ENCODE results near the gene LRBA.
A peak's percentile ranks its signal among the peaks of the same experiment; 100 is the strongest.
"Not testable (repeated sequence)": the region's sequence is repeated elsewhere in the genome, so short reads cannot be mapped to it uniquely, and the experiment has no call there.

Gene LRBA

GRCh38 chr4:151013944-151014343, 1.1 kb downstream of the LRBA start:
- DNase-seq, result no peak

GRCh38 chr4:151013491-151013890, 1.6 kb downstream of the LRBA start:
- DNase-seq, result no peak

DNA sequence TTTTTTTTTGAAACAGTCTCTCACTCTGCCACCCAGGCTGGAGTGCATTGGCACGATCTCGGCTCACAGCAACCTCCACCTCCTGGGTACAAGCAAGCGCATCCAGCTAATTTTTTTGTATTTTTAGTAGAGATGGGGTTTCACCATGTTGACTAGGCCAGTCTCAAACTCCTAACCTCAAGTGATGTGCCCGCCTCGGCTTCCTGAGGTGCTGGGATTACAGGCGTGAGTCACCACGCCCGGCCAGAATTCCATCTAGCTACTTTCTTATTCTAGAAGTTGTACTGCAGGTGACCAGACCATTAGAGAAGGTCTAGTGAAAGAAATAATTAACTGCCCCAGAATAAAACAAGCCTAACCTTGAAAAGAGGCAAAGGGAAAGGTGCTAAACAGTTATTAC, 2.3 kb downstream of the LRBA start:
- no peak for DNase-seq

DNA sequence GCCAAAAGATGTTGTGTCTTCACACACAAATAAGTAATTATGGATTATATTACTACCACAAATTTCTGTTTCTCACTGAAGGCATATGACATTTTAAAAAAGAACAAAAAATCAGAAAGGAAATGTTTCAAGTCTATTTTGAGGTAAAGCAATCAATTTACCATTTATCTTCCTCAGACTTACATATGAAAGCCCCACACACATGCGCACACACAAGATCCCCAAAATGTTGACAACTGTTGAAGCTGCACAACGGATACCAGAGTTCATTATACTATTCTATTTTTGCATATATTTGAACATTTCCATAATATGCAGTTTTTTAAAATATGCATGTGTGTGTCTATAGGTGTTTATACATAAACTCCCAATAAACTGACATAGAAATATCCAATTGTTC, 2.7 kb downstream of the LRBA start:
- no peak for DNase-seq

DNA sequence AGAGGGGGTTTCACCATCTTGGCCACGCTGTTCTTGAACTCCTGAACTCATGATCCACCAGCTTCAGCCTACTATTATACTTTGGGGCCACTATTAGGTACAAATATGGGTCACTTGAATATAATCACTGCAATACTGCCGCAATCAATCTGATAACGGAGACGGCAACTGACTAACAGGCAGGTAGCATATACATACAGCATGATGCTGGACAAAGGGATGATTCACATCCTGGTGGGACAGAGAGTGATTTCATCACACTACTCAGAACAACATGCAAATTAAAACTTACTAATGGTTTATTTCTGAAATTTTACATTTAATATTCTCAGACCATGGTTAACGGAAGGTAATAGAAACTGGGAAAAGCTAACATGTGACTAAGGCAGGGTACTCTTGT, 10.9 kb downstream of the LRBA start:
- DNase-seq, result no peak

GRCh38 chr4:151000747-151001429, 14.2 kb downstream of the LRBA start:
- DNase-seq, result no peak

GRCh38 chr4:150999086-150999485, 16.0 kb downstream of the LRBA start:
- DNase-seq, result peak; percentile 77

GRCh38 chr4:150997141-150997540, 17.9 kb downstream of the LRBA start:
- no peak for DNase-seq

- DNase-seq, result no peak
Observed at GRCh38 chr4:150994721-150995120, 20.4 kb downstream of the LRBA start.

GRCh38 chr4:150993577-150993976, 21.5 kb downstream of the LRBA start:
- DNase-seq, result not testable (repeated sequence)

DNA sequence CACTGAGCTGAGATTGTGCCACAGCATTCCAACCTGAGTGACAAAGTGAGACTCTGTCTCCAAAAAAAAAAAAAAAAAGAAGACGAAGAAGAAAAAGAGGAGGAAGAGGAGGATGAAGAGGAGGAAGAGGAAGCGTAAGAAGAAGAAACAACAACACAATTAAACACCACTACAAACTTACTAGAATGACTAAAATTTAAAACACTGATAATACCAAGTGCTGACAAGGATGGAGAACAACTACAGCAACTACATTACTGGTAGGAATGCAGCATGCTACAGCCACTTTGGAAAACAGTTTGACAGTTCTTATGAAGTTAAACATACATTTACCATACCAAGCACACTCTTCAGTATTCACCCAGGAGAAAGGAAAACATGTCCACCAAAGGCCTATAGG, 24.1 kb downstream of the LRBA start:
- DNase-seq, result no peak

DNA sequence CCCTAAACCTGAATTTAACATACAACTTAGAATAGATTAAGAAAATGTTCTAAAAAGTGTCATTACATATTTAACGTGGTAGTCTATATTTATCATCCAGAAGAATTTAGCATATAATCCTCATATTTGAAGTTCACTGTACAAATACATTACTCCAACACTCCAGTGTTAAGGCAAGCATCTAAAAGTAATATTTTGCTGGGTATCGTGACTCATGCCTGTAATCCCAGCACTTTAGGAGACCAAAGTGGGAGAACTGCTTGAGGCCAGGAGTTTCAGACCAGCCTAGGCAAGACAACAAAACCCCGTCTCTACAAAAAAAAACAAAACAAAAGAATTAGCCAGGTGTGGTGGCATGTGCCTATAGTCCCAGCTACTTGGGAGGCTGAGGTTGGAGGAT, 24.8 kb downstream of the LRBA start:
- no peak for DNase-seq

- no peak for DNase-seq
Observed at GRCh38 chr4:150988238-150988637, 26.8 kb downstream of the LRBA start.

- no peak for DNase-seq
Observed at GRCh38 chr4:150987204-150987603, 27.9 kb downstream of the LRBA start.

DNA sequence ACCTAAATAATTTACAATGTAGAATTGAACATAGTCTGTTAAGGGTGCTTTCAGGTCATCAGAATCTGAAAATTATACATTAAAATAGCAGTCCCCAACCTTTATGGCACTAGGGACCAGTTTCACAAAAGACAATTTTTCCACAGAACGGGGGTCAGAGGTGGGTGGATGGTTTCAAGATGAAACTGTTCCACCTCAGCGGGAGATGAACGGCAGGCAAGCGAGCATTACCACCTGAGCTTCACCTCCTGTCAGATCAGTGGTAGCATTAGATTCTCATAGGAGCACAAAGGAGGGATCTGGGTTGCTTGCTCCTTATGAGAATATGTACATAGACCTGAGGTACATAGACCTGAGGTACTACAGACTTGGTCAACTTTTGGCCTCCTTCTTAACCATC, 29.0 kb downstream of the LRBA start:
- no peak for DNase-seq

GRCh38 chr4:150983851-150984250, 31.2 kb downstream of the LRBA start:
- DNase-seq, result no peak

- DNase-seq, result no peak
Observed at GRCh38 chr4:150982557-150983233, 32.4 kb downstream of the LRBA start.

GRCh38 chr4:150978738-150979575, 36.1 kb downstream of the LRBA start:
- DNase-seq, result no peak

- DNase-seq, result no peak
Observed at GRCh38 chr4:150976478-150977118, 38.5 kb downstream of the LRBA start.

- no peak for DNase-seq
Observed at GRCh38 chr4:150974750-150975149, 40.3 kb downstream of the LRBA start.

- DNase-seq, result no peak
Observed at GRCh38 chr4:150974252-150974640, 40.8 kb downstream of the LRBA start.

DNA sequence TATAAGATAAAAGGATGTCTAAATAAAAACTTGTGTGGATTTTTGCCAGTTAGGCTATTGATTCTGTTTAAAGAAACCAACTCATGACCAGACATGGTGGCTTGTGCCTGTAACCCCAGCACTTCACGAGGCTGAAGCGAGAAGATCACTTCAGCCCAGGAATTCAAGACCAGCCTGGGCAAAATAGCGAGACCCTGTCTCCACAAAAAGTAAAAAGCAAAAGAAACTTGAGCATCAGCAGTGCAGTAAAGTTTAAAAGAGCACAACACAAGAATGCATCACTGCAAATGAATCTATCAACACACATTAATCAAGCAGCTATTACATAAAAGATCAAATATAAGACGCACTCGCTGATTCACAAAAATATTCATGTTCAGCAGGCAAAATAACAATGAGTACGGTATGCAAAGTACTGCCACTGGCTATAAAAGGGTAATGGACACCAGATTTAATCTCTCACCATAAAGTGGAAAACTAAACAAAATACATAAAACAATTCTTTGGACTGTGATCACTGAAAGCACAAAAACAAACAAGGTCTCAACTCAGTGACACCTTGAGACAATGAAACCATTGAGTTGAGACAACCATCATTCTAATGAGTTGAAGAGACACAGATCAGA, 41.3 kb downstream of the LRBA start:
- DNase-seq, result no peak

GRCh38 chr4:150972592-150972991, 42.5 kb downstream of the LRBA start:
- DNase-seq, result no peak

All from GF-D8 (cell line).